GM19452 (cell line): ENCODE data around the gene SYT4.

Experiments used
- ATAC-seq: cut with Tn5 transposase; IDR thresholded peaks from one replicate; pipeline ENCODE4 v1.9.1; 2021; ENCODE audit not compliant: unreplicated experiment

SYT4 gene

GRCh38 chr18:43220691-43221090 is 56.6 kb downstream of the SYT4 start:
- no peak for ATAC-seq
